Uterus (tissue), 2 donors: ENCODE data around the gene EXOC1.

Source experiments
- CTCF ChIP-seq, 4 experiments: fragments of 200-600 bp in 2 of 4; fragments of 450-650 bp in 2 of 4; sonication (generic) in 2 of 4; IDR thresholded peaks; one replicate each; pipeline ENCODE4 v1.5.1; 2016 to 2019; ENCODE audit warnings: antibody characterized with exemption in 4 of 4, mild to moderate bottlenecking in 2 of 4, moderate library complexity in 1 of 4
- POLR2A ChIP-seq, 2 donors: fragments of 450-650 bp; IDR thresholded peaks; one replicate each; pipeline ENCODE4 v1.6.1; 2016; ENCODE audit warnings: antibody characterized with exemption in 2 of 2, mild to moderate bottlenecking in 1 of 2, moderate library complexity in 1 of 2

- TF ChIP-seq CTCF (IDR thresholded peaks at IDR 0.05) (no peak), POLR2A (IDR thresholded peaks at IDR 0.05) (no peak)
Observed at GRCh38 chr4:55903577-55903976, 50.1 kb downstream of the EXOC1 start.
